ENCODE measurements around the gene SLC4A3.
"Not testable (repeated sequence)": the region's sequence is repeated elsewhere in the genome, so short reads cannot be mapped to it uniquely, and the experiment has no call there.

The SLC4A3 gene

DNA sequence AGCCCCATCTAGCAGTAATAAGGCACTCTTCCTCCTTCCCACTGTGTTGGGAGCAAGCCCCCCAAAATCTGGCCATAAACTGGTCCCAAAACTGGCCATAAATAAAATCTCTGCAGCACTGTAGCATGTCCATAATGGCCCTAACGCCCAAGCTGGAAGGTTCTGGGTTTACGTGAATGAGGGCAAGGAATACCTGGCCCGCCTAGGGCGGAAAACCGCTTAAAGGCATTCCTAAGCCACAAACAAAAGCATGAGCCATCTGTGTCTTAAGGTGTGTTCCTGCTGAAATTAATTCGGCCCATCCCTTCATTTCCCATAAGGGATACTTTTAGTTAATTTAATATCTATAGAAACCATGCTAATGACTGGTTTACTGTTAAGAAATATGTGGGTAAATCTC, 24.2 kb downstream of the SLC4A3 start:
- not testable (repeated sequence) for DNase-seq

DNA sequence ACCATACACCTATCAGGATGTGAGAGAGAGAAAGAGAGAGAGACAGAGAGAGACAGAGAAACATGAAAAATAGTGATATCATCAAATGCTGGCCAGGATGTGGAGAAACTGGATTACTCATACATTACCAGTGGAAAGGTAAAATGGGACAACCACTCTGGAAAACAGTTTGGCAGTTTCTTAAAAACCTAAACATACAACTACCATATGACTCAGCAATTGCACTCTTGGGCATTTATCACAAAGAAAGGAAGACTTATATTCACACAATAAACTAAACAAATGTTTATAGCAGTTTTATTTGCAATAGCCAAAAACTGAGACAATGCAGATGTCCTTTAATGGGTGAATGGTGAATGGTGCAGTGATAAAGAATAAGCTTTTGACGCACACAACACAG, 29.1 kb downstream of the SLC4A3 start:
- DNase-seq: no peak

DNA sequence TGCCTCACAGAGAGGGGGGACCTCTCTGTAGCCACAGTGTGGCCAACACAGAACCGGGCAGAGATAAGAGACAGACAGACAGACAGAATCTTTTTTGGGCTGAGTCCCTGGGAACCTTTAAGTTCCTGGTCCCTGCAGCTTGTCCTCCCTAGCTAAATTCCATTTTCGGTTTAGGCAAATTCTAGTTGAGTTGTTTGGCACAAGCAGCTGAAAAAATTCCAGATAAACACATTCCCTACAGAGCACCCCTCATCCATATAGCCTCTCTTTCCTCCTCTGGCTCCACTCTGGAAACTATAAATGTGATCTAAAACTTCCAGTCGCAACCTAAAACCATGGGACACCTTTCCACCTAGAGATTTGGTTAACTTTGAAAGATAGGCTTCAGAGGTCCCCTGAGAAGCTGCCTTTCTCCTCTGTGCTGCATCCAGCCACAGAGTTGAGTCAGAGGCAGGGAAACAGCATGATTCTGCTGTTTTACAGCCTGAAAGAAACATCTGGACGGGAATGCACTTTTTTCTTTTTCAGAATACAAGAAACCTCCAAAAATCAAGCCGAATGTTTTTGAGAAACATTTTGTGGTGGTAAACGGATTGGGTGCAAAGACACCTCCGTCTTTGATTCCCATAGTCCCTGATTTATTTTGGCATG, 30.9 kb downstream of the SLC4A3 start:
- DNase-seq: no peak

DNA sequence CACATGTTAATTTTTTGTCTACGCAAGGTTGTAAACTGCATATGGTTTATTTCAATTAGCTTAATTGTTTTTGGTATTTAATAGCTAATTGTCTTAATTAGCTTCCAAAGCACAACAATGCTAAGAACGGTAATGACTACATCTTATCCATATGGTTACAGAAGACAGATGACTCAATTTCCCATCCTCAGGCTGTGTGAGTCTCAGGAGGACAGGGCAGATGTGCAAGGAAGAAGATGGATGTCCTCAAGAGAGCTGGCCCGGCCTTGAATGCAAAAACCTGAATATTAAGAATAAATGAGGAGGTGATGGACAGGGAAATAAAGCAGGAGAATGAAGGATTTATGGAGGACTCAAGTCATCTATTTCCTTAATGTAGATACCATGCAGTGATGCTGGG, 31.4 kb downstream of the SLC4A3 start:
- no peak for DNase-seq

DNA sequence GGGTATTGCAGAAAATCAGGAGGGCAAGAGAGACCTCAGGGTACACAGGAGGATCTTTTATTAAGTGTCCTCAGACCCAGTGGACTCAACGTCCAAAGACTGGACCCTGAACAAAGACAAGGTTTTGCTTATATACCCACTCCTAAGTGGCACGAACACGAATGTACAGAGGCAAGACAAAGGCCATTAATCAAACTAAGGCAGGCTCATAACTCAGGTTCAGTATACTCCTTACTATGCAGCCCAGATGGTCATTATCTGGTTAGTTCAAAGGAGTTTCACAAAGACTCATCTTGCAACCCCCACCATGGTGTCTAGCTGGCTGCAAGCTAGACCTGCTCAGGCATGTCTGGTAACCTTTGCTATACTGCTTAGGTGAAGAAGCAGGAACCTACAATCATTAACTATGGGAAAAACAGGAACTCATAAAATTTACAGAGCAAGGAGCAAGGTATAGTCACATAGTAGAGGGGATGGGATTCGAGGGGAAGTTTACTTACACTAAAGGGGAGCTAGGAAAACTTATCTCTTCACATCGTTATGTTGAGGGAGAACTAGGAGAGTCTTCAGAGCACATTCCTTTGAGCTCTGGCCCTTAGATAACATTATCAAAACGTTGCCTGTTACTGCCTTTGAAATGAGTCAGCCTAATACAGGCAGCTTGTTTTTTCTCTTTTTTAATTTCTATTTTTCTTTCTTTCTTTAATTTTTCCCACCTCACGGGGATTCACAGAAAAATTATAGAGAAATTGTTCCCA, 33.9 kb downstream of the SLC4A3 start:
- no peak for DNase-seq

DNA sequence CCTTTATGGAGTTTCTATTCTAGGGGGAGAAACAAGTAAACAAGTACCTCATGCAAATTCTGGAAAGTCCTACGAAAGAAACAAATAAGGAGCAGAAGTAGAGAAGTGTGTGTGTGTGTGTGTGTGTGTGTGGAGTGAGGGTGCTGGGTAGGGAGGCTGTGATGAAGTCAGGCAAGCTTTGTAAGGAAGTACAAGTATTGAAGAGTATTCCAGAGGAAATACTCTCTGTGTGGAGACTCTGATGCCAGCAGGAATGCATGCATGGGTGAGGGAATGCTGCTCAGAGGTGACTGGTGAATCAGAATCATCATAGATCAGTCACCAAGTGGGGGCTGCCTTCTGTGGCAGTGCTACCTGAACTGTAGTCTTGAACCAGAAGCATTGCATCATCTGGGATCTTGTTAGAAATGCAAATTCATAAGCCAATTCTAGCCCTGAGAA, 34.5 kb downstream of the SLC4A3 start:
- DNase-seq: no peak

DNA sequence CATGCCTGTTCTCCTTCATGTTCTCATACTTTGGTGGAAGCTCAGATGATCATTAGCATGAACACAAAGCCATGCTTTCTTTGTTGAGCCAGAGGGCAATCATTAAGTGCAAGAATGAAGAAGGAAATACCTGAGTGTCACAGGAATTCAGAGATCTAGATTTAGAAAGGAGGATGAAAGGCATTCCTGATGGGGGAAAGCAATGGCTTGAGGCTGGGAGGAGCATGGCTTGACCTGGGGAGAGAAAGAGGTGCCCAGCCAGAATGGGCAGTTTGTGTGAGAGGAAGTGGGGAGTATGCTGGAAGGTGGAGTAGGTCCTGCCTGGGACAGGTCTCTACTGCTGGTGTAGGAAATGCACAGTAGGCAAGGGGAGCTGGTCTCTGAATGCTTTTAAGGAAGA, 35.1 kb downstream of the SLC4A3 start:
- no peak for DNase-seq

DNA sequence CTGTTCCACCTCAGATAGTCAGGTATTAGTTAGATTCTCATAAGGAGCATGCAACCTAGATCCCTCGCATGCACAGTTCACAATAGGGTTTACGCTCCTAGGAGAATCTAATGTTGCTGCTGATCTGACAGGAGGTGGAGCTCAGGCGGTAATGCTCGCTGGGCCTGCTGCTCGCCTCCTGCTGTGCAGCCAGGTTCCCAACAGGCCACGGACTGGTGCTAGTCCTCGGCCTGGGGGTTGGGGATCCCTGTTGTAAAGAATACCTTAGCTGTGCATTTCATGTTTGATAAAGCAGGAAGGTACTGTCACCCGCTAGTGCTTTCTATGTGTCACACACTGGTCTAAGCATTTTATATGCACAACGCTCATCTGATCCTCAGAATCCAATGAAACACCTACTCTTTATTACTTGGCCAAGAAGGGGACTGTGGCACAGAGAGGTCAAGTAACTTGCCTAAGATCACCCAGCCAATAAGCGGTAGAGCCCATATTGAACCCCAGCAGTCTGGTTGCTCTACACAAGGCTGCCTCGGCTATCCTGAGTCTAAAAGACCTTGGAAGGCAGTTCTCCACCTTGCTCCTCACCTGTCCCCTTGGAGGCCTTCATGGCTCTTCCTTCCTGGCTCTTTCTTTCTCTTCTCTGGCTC, 35.8 kb downstream of the SLC4A3 start:
- DNase-seq: no peak

DNA sequence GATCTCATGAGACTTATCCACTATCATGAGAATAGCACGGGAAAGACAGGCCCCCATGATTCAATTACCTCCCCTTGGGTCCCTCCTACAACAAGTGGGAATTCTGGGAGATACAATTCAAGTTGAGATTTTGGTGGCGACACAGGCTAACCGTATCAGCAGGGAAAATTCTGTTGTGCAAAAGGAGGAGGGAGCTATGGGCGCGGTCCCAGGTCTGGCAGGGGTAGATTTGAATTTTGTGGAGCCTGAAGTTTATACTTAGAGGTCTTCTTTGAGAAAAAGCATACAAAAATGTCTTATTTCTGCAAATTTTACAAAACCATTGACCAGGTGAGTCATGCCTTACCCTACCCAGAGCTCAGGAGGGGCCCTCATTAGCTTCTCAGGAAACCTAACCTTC, 36.6 kb downstream of the SLC4A3 start:
- DNase-seq: no peak

DNA sequence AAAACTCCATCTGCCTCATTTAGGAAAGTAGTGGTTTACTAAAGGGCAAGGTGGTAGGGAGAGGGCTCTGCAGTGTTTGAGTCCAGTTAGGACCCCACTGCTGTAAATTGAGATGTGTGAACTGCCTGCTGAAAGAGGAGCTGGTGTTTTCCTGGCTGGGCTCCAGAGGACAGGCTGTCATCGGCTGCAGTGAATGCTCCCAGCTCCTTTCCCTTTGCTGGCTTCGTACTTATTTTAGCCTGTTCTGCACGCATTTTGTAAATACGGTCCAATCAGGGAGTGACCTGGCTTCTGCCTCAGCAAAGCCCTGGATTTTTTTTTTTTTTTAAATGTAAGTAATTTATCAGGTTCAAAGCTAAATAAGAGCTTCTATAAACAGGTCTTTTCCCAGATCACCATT, 37.5 kb downstream of the SLC4A3 start:
- no peak for DNase-seq

DNA sequence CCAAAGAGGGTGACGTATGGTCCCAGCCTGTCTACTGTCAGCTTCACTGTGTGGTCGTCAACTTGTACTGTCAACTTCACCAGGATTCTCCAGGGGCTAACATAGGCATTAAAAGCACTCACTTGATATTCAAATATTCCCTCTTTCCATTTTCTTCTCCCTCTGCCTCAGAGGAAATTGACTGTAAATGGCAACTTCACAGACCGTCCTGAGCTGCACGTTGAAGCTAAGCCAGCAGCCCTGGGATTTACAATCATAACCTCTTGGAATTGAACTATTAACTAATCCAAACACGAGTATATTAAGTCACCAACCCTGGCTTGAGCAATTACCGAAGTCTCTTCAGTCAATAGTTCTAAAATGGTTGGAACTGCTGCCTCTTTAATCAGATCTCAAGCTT, 38.5 kb downstream of the SLC4A3 start:
- no peak for DNase-seq

DNA sequence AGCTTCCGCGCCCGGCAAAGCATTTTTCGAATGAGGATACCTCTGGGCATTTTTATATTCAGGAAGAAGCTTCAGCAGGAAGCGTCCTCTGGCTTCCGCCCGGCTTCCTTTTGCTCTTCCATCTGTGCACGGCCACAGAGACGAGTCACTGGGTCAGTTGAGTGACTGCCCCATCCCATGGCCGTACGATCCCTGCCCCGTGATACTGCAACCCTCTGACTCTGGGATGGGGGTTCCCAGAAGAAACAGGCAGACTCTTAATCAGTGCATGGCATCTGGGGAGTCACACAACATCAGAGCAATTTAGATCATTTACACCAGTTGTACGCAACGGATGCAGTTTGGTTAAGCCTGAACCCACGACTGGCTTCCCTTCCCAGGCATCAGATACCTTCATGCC, 40.9 kb downstream of the SLC4A3 start:
- no peak for DNase-seq

DNA sequence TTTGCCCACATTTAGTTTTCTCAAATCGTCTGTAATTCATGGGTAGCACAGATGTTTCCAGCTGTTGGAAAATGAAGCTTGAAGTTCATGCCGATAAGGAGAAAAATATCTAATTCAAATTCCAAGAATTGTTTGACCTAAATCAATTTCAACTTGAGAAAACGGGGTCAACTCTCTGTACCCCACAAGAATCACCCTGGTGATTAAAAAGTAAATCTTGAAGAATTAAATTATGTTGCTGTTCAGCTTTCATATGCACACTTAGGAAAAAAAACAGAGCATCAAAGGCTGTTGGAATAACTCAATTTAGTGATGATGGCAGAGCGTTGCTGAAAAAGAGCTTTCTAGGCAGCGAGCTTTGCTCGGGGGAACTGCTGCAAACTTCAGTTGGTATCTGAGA, 43.0 kb downstream of the SLC4A3 start:
- DNase-seq: no peak

DNA sequence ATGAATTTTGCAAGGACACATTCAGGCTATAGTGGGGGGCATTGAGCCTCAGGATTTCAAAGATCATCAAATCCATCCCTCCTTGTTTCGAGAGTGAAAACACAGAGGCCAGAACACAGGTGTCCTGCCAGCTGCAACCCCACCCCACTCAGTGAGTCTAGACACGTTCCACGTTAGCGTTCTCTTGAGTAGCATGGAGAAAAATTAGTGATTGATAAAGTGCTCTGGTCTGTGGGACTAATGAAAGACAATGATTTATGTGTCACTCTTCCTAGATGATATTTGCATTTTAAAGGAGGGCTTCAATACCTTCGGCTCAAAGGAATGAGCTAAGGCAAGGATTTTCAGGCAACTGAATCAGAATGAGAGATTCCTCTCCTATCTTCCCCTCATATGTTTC, 43.8 kb downstream of the SLC4A3 start:
- no peak for DNase-seq

DNA sequence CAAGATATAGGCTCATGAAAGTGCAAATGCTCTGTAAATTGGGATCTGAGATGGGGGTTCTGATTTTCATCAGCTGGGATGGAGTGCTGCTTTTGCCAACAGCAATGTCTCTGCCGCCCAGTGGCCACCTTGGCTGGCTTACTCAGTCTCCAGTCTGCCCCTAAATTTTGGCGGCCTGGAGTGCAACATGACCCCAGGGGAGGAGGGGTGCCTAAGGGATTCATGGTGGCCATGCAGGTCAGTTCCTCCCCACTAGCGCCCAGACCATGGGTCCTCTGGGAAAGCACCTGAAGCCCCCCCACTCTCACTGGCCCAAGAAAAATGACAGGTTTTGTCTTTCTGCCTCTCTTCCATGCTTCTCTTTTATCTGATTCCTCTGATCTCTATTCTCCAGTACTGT, 45.0 kb downstream of the SLC4A3 start:
- no peak for DNase-seq

DNA sequence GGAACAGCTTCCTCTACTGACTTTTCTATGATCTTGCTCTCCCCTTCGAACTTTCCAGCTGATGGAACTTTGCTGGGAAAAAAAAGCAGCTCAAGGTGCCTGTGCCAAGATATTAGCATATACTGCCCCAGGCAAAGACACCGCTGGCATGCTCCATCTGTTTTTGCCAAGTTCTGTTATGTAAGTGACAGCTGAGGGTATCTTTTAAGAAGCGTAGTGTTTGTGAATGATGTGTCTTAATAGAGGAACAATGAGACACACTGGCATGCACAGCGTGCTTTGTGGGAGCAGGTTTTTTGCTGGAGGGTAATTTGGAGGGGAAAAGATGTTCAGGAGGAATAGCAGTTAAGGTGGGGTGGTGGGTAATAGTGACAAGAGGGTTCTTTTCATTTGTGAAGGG, 47.8 kb downstream of the SLC4A3 start:
- DNase-seq: no peak

DNA sequence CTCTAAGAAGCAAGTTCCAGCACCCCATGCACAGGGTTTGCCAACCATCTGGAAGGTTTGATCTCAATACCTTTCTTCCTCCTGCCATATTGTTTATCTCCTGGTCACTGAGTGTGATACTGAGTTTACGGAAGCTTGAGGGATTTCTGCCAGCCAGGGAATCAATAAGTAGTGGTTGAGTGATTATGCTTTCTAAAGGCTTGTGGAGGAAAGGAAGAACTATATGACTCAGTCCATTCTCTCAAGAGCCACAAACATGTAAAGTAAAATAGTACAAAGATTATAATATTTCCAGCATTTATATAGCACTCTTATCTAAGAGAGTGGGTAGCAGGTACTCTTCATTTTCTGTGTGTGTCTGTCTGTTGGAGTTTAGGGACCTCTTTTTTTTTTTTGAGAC, 49.2 kb downstream of the SLC4A3 start:
- no peak for DNase-seq

DNA sequence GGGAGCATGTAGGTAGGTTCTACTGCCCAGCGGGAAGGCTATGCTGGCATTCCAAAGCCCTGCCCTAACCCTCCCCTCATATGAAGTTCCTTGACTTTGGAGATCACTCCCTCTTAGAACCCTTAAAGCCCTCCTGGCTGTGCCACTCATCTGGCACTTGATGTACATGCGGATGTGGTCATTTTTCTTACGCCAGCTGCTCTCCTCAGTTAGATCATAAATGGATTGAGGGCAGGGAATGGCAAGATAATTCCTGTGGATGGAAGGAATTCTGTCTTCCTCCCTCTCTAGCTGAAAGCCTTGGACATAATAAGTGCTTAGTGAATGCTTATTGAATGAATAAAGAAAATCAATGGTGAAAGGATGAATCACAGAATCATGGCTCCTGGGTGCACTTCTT, 51.6 kb downstream of the SLC4A3 start:
- no peak for DNase-seq

DNA sequence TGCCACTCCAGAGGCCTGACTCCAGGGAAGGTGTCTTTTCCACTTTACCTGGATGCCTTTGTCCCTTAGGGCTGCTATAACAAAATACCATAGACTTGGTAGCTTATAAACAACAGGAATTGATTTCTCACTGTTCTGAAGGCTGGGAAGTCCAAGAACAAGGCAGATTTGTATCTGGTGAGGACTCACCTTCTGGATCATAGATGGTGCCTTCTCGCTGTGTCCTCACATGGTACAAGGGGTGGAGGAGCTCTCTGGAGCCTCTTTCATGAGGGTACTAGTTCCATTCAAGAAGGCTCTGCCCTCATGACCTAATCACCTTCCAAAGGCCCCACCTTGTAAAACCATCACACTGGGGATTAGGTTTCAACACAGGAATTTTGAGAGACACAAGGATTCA, 52.1 kb downstream of the SLC4A3 start:
- DNase-seq: no peak

DNA sequence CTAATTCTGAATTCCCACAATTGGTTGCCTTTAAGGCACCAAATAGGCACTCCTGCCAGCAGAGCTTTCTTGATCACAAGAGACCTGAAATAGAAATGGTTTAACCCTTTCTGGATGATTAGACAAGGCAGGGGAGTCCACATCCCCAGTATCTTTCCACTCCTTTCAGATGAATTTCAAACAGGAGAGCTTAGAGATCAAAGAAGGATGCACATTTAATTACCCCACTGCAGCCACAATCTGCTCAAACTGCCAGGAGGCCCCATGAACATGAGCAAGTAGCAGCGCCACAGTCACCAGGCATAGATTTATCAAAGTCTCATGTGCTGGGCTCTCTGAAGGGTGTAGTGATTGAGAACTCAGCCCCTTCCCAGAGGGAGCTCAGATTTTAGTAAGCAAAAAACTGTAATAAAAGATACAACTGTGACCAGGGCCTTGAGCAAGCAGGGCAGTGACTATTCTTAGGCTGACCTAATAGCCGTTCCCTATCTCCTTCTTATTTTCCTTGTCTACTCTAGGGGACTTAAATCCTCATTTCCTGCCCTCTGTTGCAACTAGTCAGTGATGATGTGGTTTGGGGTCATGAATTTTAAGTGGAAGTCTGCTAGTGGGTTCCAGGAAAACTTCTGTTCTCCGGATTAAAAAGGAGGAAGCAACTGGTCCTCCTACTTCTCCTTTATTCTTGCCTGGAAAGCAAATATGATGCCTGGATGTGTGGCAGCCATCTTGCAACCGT, 53.7 kb downstream of the SLC4A3 start:
- DNase-seq: no peak

DNA sequence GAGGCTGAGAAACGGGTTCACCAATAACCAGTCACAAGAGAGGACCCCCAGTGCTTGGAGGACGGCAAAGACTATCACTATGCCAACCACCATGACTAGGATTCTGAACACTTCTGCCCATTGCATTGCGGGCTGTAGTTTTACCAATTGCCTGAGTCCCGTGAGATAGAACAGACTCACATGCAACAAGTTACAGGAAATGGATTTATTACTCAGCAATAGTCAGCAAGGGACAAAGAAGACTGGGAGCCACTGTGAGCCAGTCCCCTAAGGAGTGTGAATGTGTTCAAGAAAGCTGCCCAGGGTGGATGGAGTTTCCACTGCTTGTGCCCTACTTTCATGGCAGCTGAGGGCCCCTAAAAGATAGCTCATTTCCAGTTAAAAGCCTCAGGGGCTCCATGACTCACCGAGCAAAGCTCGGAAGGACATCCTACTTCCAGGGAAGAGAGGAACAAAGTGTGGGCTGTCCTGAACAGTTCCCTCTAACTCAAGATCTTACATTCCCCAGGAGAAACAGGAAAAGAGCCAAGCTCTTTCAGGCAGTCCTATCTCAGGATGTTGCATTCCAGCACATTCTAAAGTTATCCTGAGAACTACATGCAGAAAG, 54.4 kb downstream of the SLC4A3 start:
- no peak for DNase-seq

DNA sequence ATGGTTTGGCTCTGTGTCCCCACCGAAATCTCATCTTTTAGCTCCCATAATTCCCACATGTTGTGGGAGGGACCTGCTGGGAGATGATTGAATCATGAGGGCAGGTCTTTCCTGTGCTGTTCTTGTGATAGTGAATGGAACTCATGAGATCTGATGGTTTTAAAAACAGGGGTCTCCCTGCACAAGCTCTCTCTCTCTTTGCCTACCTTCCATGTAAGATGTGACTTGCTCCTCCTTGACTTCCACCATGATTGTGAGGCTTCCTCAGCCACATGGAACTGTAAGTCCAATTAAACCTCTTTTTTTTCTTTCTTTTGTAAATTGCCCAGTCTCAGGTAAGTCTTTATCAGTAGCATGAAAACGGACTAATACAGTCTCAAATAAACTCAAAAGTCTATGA, 56.0 kb downstream of the SLC4A3 start:
- not testable (repeated sequence) for DNase-seq

Measured in effector CD4-positive, alpha-beta T cell (primary cell).